DMS 273 treated with DMSO at 0.1 percent for 48 hours (cell line): ENCODE data around the gene ZDHHC13.

Experiments used
- DNase-seq: peaks from one replicate; lab custom pipeline; 2025; lab: John Stamatoyannopoulos, UW

Gene ZDHHC13

DNA sequence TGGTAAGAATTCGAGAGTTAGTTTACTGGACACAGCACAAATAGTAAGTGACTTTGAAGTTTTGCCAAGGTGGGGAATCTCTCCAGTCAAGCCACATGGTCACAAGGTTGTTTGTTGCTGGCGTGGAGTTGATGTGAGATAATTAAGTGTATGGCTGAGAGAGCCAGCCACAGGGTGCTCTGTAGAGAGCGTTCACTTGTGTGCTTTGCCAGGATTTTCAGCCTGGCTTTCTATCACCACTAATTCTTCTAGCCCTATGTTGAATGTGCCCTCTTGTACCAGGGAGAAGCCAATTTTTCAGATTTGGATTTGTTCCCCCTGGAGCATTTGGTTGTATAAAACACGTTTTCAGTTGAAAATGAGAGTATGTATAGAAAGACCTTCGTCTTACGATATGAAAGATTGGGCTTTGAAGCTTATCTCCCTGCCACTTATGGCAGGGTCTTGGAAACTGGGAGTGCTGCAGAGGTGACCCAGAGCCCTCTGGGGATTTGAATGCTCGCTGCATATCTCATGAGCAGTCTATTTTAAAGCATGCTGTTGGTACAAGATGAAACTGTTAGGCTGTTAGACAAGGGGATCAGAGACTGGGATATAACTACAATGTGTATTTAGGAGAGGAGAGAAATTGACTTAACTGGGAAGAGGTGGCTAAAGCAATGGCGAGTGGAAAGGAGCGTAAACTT is 56.2 kb downstream of the ZDHHC13 start:
- no peak for DNase-seq

DNA sequence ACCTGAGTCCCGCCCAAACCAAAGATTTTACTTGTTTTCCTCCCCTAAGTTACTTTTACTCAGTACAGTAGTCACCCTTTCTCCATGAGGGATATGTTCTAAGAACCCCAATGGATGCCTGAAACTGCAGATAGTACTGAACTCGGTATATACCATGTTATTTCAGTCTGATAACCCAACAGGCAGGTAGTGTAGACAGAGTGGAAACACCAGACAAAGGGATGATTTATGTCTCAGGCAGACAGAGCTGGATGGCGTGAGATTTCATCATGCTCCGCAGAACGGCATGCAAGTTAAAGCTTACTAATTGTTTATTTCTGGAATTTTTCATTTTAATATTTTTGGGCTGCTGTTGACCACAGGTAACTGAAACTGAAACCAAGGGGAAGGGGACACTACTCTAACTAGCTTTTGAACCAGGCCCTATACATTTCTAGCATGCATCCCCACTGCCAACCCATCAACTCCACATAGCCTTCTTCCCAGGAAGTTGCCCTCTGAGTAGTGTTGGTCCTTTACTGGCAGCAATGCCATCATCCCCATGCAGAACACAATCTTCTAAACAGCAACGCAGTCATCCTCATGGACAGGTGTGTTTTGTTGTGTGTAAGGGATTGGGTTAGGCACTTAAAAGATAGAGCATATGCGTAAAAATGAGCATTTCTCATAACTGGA is 57.1 kb downstream of the ZDHHC13 start:
- DNase-seq = no peak

DNA sequence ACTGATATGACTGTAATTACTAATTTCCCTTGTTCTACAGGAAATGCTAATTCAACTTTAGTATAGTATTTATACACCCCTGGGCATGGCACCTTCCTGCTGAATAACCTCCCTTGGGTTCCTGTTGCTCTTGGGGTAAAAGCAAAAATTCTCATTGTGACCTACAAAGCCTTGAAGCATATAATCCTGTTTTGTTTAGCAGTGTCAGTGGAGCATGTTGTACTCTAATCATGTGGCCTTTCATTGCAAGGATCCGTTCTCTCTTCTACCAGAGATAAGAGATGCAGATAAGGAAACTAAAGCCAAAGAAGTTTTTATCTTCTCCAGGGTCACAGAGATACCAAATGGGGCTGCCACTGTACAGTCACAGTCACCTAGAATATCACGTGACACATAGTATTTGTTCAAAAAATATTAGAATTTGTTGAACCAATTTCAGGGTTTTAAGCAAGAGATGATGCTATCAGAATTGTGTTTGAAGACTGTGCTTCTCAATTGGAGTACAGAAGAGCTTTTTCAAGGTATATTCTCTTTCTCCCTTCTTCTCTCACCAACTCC is 59.7 kb downstream of the ZDHHC13 start:
- DNase-seq = no peak

DNA sequence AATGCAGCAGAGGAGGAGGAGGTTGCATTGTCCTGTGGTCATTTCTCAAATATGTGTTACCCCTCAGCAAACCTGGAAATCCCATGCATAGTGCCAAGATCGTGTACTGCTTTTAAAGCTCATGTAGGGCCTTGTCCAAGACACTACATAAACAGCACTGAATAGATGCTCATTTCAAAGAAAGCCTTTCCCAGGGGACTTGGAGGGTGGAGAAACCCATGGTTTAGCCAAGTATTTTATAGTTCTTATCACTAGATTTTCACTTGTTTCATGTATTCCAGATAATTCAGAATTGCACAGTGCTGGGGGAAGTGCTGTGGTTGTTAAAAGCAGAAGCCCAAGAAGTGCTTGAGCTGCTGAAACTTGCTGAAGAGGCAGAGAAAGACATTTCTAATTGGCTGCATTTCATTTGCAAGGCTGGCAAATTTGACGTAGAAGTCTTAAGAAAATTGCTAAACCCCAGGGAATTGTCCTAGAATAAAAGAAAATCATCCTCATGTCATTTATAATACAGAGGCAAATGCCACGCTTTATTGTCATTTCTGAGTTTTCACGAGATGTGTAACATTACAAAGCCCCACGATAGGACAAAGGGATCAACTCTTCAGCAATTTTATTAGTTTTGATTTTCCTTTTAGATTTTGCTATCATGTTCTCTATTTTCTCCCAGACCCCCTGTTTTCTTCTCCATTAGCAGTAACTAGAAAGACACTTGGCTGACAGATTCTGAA is 64.7 kb downstream of the ZDHHC13 start:
- no peak for DNase-seq

GRCh38 chr11:19183646-19184045 is 66.7 kb downstream of the ZDHHC13 start:
- no peak for DNase-seq

- no peak for DNase-seq
These were observed 68.1 kb downstream of the ZDHHC13 start for GRCh38 chr11:19185036-19185435.

DNA sequence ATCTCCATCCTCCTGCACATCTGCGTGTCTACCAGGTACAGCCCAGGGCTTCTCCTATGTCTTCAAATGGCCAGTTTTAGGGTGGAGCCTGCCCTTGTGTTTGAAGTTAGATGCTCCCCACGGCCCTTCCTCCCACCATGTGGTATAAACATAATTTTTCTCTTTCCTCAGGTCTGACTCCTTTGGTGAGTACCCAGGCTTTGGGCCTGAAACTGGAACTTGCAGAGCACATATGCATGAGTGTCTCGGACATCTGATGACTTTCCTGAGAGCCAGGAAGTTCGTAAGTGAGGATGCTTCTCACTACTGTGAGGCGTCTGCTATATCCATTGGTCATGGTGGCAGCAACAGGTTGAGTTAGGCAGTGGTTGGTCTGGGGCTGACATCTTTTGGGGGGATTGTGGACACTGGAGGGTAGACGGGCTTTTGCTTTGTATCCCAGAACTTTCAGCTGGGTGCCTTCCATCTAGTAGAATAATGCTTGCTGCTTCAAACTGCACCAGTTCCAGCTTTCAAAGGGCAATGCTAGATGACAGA is 68.6 kb downstream of the ZDHHC13 start:
- no peak for DNase-seq

DNA sequence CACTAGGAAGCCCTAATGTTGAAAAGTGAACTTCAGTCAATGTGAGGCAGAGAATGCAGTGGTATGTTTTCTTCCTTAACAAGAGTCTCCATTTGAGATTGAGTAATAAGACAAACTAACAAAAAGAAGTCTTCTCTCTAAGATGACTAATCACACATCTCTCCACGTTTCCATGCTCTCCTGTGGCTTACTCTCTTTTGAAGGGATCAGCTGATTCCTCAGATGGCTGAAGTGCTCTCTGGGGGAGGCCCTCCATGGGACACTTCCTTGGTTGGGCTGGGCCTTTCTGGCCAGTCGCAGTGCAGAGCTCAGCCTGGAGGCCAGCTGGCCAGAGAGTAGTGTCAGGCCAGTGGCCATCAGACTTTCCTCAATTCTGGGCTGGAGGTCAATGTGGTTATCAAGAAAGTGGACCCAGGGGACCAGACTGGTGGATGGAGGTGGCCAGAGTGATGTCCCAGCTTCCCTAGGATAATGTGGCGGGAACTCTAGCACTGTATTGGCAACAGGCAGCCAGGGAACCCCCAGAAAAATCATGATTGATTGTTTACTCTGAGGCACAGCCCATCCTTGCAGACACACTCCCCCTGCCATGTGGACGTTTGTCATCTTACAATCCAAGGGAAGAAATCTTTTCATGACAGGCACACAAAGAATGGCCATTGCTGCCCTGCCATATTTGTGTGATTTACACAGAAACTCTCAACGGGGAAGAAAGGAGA is 70.3 kb downstream of the ZDHHC13 start:
- no peak for DNase-seq

- no peak for DNase-seq
These were observed 70.9 kb downstream of the ZDHHC13 start for GRCh38 chr11:19187833-19188258.

GRCh38 chr11:19191530-19192169 is 74.7 kb downstream of the ZDHHC13 start:
- no peak for DNase-seq

- no peak for DNase-seq
These were observed 76.9 kb downstream of the ZDHHC13 start for GRCh38 chr11:19193916-19194315.

- DNase-seq = no peak
These were observed 77.8 kb downstream of the ZDHHC13 start for GRCh38 chr11:19194620-19195308.

GRCh38 chr11:19196432-19196831 is 79.5 kb downstream of the ZDHHC13 start:
- DNase-seq = no peak

DNA sequence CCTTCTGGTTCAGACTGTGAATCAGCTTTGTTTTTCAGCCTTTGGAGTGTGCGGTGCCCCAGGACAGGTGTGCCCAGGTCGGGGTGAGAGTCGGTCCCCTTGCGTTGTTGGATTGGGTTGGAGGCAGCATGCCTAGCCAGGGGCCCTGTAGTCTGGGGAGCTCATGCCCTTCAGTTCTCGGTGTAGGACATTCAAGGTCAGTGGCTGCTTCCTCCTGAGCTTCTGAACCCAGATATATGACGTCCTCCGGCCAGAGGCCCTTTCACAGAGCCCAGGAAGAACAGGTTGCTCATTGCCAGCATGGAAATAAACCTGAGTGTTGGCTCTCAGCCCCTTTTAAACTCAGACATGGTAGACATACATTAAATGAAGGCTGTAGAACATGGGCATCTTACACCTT is 82.1 kb downstream of the ZDHHC13 start:
- no peak for DNase-seq

GRCh38 chr11:19199771-19200170 is 82.8 kb downstream of the ZDHHC13 start:
- DNase-seq = no peak

DNA sequence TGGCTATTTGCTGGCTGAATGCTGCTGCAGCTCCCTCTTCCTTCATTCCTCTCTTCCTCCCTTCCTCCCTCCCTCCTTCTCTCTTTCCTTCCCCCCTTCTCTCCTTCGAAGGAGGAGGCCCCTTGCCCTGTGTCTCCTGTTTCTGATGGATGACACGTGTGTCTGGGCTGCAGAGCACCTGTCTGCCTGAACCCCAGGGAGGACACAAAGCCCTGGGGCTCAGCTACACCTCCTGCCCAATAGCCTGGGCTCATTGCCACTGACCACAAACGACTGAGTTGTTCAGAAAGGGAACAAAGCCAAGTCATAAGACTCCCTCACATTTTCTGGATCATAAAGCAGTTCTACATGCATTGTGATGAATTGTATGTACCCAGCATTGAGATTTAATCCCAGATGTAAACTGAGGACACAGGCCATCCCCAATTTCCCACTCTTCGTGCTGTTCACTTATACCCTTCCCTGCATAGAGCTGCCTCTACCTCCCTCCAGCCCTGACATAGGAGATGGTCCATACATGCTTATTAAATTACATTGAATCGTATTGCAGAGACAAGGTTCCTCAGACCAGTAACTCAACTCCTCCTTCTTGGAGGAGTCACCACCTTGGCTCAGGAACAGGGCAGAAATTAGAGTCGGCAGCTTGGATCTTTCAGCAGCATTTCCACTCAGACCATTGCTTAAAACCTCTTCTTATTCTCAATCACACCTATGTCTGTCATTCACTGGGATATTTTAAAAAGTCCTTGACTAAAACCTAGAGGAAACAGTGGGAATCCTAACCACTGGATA is 83.6 kb downstream of the ZDHHC13 start:
- no peak for DNase-seq

GRCh38 chr11:19201737-19202605 is 85.0 kb downstream of the ZDHHC13 start, which contains the start of gene CSRP3:
Gene CSRP3 (minus strand): TSS chr11:19201983. CDS start chr11:19192448, 9,535 bp downstream.
- no peak for DNase-seq

- DNase-seq = no peak
These were observed 87.9 kb downstream of the ZDHHC13 start for GRCh38 chr11:19204836-19205235.

DNA sequence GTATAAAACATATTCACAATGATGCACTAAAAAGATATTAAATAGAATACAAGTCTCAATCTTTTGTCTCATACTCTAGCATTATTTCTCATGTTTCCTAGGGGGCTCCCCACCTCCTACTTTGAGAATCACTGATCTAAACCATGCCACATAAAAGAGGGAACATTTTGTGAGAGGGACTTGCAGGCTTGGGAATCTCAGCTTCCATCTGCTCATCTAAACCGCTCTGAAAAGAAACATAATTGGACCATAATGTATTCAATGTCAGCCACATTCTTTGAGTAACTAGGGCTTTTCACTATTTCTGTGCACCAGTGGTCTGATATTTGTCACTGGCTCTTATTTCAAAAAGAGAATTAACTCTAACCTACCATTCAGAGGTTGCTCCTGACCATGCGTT is 91.2 kb downstream of the ZDHHC13 start:
- DNase-seq = no peak
